Loucy (cell line): ENCODE results near the gene C16orf86.

Experiments used
- EZH2phosphoT487 ChIP-seq: fragments of 200-600 bp; IDR thresholded peaks from 2 replicates; pipeline ENCODE4 v1.6.1; 2018; ENCODE audit warnings: antibody characterized with exemption, mild to moderate bottlenecking, moderate library complexity, borderline replicate concordance
- TF ChIP-seq, protein P1 (sequence below): fragments of 200-600 bp; sonication (generic); conservative IDR thresholded peaks from 2 replicates; pipeline ENCODE4 v1.5.1; 2014; ENCODE audit warnings: mild to moderate bottlenecking, antibody characterized with exemption, low read length

DNA sequence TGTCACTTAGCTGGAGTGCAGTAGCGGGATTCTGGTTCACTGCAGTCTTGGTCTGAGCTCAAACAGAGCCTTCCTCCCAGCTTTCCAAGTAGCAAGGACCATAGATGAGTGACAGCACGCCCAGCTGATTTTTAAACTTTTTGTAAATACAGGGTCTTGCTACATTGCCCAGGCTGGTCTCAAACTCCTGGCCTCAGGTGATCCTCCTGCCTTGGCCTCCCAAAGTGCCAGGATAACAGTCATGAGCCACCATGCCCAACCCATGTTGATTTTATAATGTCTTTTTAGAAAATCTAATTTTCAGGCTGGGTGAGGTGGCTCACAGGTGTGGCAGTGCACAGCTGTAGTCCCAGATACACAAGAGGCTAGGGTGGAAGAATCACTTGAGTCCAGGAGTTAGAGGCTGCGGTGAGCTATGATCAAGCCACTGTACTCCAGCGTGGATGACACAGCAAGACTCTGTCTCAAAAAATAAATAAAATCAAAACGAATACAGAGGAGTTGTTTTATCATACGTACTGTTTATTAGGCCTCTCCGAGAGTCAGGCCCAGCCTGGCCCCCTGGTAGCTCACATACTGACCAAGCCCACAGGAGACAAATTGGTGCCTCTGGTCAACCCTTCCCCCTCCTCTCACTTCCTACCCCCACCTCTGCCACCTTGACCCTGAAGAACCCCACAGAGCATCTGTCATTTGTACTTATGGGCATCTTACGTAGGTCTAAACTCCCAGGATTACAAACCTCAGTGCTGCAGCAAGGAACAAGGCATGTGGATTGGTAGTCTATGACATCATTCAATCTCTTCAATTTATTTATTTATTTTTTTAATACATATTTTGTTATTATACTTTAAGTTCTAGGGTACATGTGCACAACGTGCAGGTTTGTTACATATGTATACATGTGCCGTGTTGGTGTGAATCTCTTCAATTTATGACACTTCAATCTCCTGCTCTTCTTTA, 13.6 kb downstream of the C16orf86 start:
- TF ChIP-seq, protein P1, sequence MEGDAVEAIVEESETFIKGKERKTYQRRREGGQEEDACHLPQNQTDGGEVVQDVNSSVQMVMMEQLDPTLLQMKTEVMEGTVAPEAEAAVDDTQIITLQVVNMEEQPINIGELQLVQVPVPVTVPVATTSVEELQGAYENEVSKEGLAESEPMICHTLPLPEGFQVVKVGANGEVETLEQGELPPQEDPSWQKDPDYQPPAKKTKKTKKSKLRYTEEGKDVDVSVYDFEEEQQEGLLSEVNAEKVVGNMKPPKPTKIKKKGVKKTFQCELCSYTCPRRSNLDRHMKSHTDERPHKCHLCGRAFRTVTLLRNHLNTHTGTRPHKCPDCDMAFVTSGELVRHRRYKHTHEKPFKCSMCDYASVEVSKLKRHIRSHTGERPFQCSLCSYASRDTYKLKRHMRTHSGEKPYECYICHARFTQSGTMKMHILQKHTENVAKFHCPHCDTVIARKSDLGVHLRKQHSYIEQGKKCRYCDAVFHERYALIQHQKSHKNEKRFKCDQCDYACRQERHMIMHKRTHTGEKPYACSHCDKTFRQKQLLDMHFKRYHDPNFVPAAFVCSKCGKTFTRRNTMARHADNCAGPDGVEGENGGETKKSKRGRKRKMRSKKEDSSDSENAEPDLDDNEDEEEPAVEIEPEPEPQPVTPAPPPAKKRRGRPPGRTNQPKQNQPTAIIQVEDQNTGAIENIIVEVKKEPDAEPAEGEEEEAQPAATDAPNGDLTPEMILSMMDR, result no peak
- TF ChIP-seq EZH2phosphoT487, result no peak
